AG10803 (cell line): ENCODE data around the gene NR3C2.

Source experiments
- DNase-seq: peaks from one replicate; pipeline ENCODE4 v3.0.0; 2010; ENCODE audit warnings: low read depth
- H3K4me3 ChIP-seq: 2 replicates; pipeline ENCODE4 v1.5.1; 2011; ENCODE audit warnings: mild to moderate bottlenecking, low read length, control low read depth
- CTCF ChIP-seq: conservative IDR thresholded peaks from 2 replicates; pipeline ENCODE4 v1.5.1; 2011; ENCODE audit warnings: mild to moderate bottlenecking, low read length, control low read depth, inconsistent platforms

Gene NR3C2

GRCh38 chr4:148065075-148065474, 377.1 kb downstream of the NR3C2 start:
- no peak for TF ChIP-seq CTCF
- H3K4me3 ChIP-seq, result no peak overlapping the region
- DNase-seq, result peak; percentile 90

GRCh38 chr4:148064451-148064850, 377.8 kb downstream of the NR3C2 start:
- DNase-seq, result no peak
- TF ChIP-seq CTCF, result no peak

GRCh38 chr4:148062301-148062950, 379.8 kb downstream of the NR3C2 start:
- TF ChIP-seq CTCF, result no peak
- no peak for DNase-seq

More at GRCh38 chr4:148064451-148064850, 377.8 kb downstream of the NR3C2 start:
- H3K4me3 ChIP-seq, result no peak overlapping the region

GRCh38 chr4:148061795-148062194, 380.4 kb downstream of the NR3C2 start:
- DNase-seq, result no peak
- no peak for TF ChIP-seq CTCF
- H3K4me3 ChIP-seq, result no peak overlapping the region

More at GRCh38 chr4:148062301-148062950, 379.8 kb downstream of the NR3C2 start:
- H3K4me3 ChIP-seq, result no peak overlapping the region

- no peak overlapping the region for H3K4me3 ChIP-seq
- no peak for TF ChIP-seq CTCF
- DNase-seq, result no peak
Measured at GRCh38 chr4:148061141-148061481, 381.1 kb downstream of the NR3C2 start.

- no peak overlapping the region for H3K4me3 ChIP-seq
- no peak for TF ChIP-seq CTCF
- DNase-seq, result no peak
Measured at GRCh38 chr4:148060264-148061140, 381.7 kb downstream of the NR3C2 start.
